Smooth muscle cell (in vitro differentiated cells): ENCODE data around the gene GRIN2C. TPM values are rescaled to one million over a fixed set of nuclear protein-coding genes. Genes with fewer than 3 reads are reported as not detected.

Experiments
- DNase-seq: peaks from one replicate; lab custom pipeline; 2025; ENCODE audit not compliant: unreplicated experiment; lab: John Stamatoyannopoulos, UW
- H2AFZ ChIP-seq: fragments of 200-600 bp; sonication (generic); 2 replicates; pipeline ENCODE4 v1.6.0; 2016; ENCODE audit warnings: antibody characterized with exemption, low read depth, mild to moderate bottlenecking
- H3F3A ChIP-seq: fragments of 200-600 bp; sonication (generic); 2 replicates; pipeline ENCODE4 v1.6.0; 2017; ENCODE audit warnings: antibody characterized with exemption, low read depth
- H3K27ac ChIP-seq: fragments of 200-600 bp; sonication (generic); 2 replicates; pipeline ENCODE4 v1.5.1; 2016; ENCODE audit warnings: low read depth, mild to moderate bottlenecking
- H3K27me3 ChIP-seq: fragments of 200-600 bp; sonication (generic); 2 replicates; pipeline ENCODE4 v1.6.1; 2016; ENCODE audit warnings: low read depth, mild to moderate bottlenecking
- H3K36me3 ChIP-seq: fragments of 200-600 bp; sonication (generic); 2 replicates; pipeline ENCODE4 v1.5.1; 2016; ENCODE audit warnings: low read depth
- H3K4me1 ChIP-seq: fragments of 200-600 bp; sonication (generic); 2 replicates; pipeline ENCODE4 v1.5.1; 2016; ENCODE audit warnings: low read depth
- H3K4me2 ChIP-seq: fragments of 200-600 bp; sonication (generic); 2 replicates; pipeline ENCODE4 v1.6.0; 2016; ENCODE audit warnings: mild to moderate bottlenecking
- H3K4me3 ChIP-seq: fragments of 200-600 bp; sonication (generic); 2 replicates; pipeline ENCODE4 v1.5.1; 2016; ENCODE audit warnings: mild to moderate bottlenecking
- H3K79me2 ChIP-seq: fragments of 200-600 bp; sonication (generic); 2 replicates; pipeline ENCODE4 v1.6.0; 2016; ENCODE audit warnings: low read depth, mild to moderate bottlenecking
- H3K9ac ChIP-seq: fragments of 200-600 bp; sonication (generic); 2 replicates; pipeline ENCODE4 v1.6.0; 2016; ENCODE audit warnings: low read depth
- H3K9me3 ChIP-seq: fragments of 200-600 bp; sonication (generic); replicated peaks from 2 replicates; pipeline ENCODE4 v1.5.1; 2016; ENCODE audit warnings: low read depth
- H4K20me1 ChIP-seq: fragments of 200-600 bp; sonication (generic); 2 replicates; pipeline ENCODE4 v1.6.0; 2016; ENCODE audit warnings: low read depth
- CTCF ChIP-seq: fragments of 200-600 bp; sonication (generic); IDR thresholded peaks from 2 replicates; pipeline ENCODE4 v1.5.1; 2017; ENCODE audit warnings: borderline replicate concordance, mild to moderate bottlenecking, antibody characterized with exemption; ENCODE audit not compliant: insufficient read depth, poor library complexity, severe bottlenecking
- WGBS: methylation state at CpG from one replicate; pipeline ENCODE4 v1.1.7; 2016; ENCODE audit warnings: low lambda C conversion rate; 5-methylcytosine and 5-hydroxymethylcytosine counted together
- polyA plus RNA-seq: library from polyadenylated mRNA; unstranded; fragments of >200 nt; fragmentation: Nextera tagmentation; extraction: Ambion mirVana; gene quantifications from 2 replicates; pipeline ENCODE4 v1.2.1, GENCODE V29; 2016
- total RNA-seq: library from RNA; depleted of rRNA; stranded (reverse); fragments of >200 nt; gene quantifications from 2 replicates; pipeline ENCODE4 v1.2.3, GENCODE V29; 2014

The GRIN2C gene
- total and polyA plus RNA-seq, 2 experiments from 2014 or later = 0.13 to 0.32 TPM

DNA sequence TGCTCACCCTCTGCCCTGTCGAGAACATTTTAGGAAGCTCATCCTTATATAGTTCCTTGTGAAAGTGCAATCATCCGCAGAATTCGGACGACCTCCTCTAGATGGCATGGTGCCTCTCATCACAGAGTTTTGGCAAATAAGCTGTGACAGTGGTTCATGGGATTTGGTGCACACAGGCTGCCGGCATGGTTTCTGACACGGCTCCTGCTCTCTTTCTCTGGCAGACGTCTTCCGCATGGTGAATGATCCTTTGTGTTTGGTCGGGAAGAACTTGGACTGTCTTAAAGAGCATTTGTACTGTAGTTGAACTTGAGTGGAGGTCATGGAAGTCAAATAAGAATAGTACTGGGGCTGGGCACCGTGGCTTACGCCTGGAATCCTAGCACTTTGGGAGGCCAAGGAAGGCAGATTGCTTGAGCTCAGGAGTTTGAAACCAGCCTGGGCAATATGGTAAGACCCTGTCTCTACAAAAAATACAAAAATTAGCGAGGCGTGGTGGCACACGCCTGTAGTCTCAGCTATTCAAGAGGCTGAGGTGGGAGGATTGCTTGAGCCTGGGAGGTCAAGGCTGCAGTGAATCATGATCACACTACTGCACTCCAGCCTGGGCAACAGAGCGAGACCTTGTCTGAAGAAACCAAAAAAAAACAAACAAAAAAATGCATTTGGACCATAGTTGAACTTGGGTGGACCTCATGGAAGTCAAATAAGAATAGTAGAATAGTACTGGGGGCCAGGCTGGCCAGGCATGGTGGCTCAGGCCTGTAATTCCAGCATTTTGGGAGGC lies 48.8 kb downstream of the GRIN2C start:
- Histone ChIP-seq H3K9ac (no peak overlapping the region), H3K36me3 (no peaks in the 10 kb centered on the region), H3K27me3 (no peaks in the 10 kb centered on the region), H4K20me1 (peaks cover 13% of the 10 kb centered on the region), H3F3A (no peaks in the 10 kb centered on the region), H2AFZ (no peak overlapping the region), H3K4me1 (no peaks in the 10 kb centered on the region), H3K9me3 (no peaks in the 10 kb centered on the region), H3K4me3 (no peak overlapping the region), H3K27ac (no peak overlapping the region), H3K4me2 (no peak overlapping the region), H3K79me2 (no peaks in the 10 kb centered on the region)
- no peak for DNase-seq
- TF ChIP-seq CTCF = no peak
- WGBS = 97% methylated on average over 15 of the region's 15 CpGs

DNA sequence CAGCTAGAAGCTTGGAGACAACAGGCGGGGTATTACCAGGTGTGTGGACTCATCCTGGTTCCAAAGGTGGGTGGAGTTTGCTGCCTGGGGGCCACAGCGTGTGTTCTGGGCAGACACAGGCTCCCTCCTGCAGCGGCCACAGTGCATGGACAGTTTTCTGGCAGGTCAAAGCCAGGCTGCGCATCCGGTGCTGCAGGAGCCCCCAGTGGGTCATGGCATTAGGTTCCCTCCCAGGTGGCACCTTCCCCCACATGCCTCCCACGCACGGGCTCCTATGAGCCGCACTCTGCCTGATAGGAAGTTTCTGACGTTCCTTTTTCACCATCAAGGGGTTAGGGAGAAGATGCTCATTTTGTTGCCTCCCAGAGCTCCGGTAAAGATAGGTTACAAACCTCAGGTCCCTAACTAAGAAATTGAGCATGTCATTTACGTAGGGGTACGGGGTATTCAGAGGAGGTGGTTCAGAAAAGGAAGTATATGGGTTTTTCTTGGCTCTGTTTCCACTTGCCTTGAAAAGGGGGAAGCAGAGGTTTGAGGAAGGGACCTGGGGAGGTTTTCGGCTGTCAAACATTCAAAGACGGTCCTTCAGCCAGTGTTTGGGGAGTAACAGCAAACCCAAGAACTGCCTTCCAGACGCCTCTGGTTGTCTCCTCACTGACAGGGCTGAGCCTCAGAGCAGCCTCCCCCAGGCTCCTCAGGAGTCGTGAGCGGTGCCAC lies 50.8 kb downstream of the GRIN2C start:
- DNase-seq = no peak
- Histone ChIP-seq H3K9ac (no peak overlapping the region), H3K9me3 (no peaks in the 10 kb centered on the region), H3K27me3 (no peaks in the 10 kb centered on the region), H3K27ac (no peak overlapping the region), H2AFZ (no peak overlapping the region), H3K4me2 (no peak overlapping the region), H3F3A (no peaks in the 10 kb centered on the region), H3K79me2 (no peaks in the 10 kb centered on the region), H3K4me3 (no peak overlapping the region), H3K4me1 (no peaks in the 10 kb centered on the region), H4K20me1 (peaks cover 10% of the 10 kb centered on the region), H3K36me3 (no peaks in the 10 kb centered on the region)
- WGBS = 93% methylated on average over 17 of the region's 17 CpGs
- TF ChIP-seq CTCF = no peak

DNA sequence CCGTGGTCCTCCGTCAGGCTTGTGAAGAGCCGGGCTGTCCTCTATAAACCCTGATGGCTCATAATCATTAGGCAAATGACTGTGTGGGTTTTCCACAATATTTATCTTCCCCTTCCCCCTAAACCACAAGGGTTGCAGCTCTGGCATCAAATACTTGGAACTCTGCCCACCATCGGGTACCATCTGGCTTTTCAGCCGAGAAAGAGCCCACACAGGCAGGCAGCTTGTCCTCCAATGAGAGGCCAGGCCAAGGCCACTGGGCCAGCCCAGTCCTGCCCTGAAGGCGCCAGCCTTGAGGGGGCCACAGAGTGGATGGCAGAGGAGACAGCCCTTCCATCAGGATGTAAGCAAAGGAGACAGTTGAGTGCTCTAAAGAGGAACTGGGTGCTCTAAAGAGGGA lies 51.8 kb downstream of the GRIN2C start:
- H4K20me1 ChIP-seq = peaks cover 7% of the 10 kb centered on the region
- no peak overlapping the region for H3K9ac ChIP-seq
- H3K79me2 ChIP-seq = no peaks in the 10 kb centered on the region
- H3K27ac ChIP-seq = no peak overlapping the region
- WGBS = 91% methylated on average over 6 of the region's 6 CpGs
- no peak overlapping the region for H3K4me3 ChIP-seq
- no peak overlapping the region for H2AFZ ChIP-seq
- H3K4me2 ChIP-seq = no peak overlapping the region
- no peaks in the 10 kb centered on the region for H3K27me3 ChIP-seq
- H3K9me3 ChIP-seq = no peaks in the 10 kb centered on the region
- no peaks in the 10 kb centered on the region for H3K4me1 ChIP-seq
- no peaks in the 10 kb centered on the region for H3K36me3 ChIP-seq
- no peaks in the 10 kb centered on the region for H3F3A ChIP-seq
- no peak for TF ChIP-seq CTCF
- DNase-seq = no peak
